RWPE2 (cell line): ENCODE results near the gene UBE2K.

ENCODE experiments used
- ATAC-seq: fragments of 200-7000 bp; cut with Tn5 transposase; 3 replicates; pipeline ENCODE4 v1.9.1; 2021; ENCODE audit warnings: low read depth
- DNase-seq: peaks from one replicate; pipeline ENCODE4 v3.0.0-alpha.2; 2020; ENCODE audit warnings: low spot score
- H3K27ac ChIP-seq: fragments of 450-650 bp; 2 replicates; pipeline ENCODE4 v1.5.1; 2017; ENCODE audit warnings: mild to moderate bottlenecking; ENCODE audit not compliant: poor library complexity, severe bottlenecking
- H3K27me3 ChIP-seq: fragments of 250-450 bp; sonication (Bioruptor Pico); 2 replicates; pipeline ENCODE4 v1.5.1; 2021; ENCODE audit warnings: mild to moderate bottlenecking, moderate library complexity; ENCODE audit not compliant: insufficient read depth, poor library complexity, severe bottlenecking
- H3K36me3 ChIP-seq: fragments of 250-450 bp; sonication (Bioruptor Pico); 2 replicates; pipeline ENCODE4 v1.5.1; 2020; ENCODE audit warnings: low read depth, mild to moderate bottlenecking, moderate library complexity
- H3K4me1 ChIP-seq: fragments of 250-450 bp; sonication (Bioruptor Pico); 2 replicates; pipeline ENCODE4 v1.5.1; 2021; ENCODE audit warnings: mild to moderate bottlenecking, moderate library complexity; ENCODE audit not compliant: insufficient read depth, poor library complexity, severe bottlenecking
- H3K4me3 ChIP-seq: fragments of 250-450 bp; sonication (Bioruptor Pico); 2 replicates; pipeline ENCODE4 v1.5.1; 2021; ENCODE audit warnings: mild to moderate bottlenecking, moderate library complexity; ENCODE audit not compliant: severe bottlenecking
- H3K9me3 ChIP-seq: fragments of 250-450 bp; sonication (Bioruptor Pico); 2 replicates; pipeline ENCODE4 v1.5.1; 2021; ENCODE audit warnings: mild to moderate bottlenecking, moderate library complexity; ENCODE audit not compliant: severe bottlenecking
- CTCF ChIP-seq: fragments of 450-650 bp; IDR thresholded peaks from one replicate; pipeline ENCODE4 v1.5.1; 2017; ENCODE audit warnings: mild to moderate bottlenecking, moderate library complexity; ENCODE audit not compliant: poor library complexity, severe bottlenecking

The UBE2K gene

GRCh38 chr4:39660045-39660444 is 37.9 kb upstream of the UBE2K start:
- H3K27me3 ChIP-seq = no peaks in the 10 kb centered on the region
- peaks cover under 1% of the 10 kb centered on the region for H3K4me1 ChIP-seq
- ATAC-seq (no peak; the same call in 2 of the 3 replicates), DNase-seq (no peak)
- no peak overlapping the region for H3K4me3 ChIP-seq
- no peaks in the 10 kb centered on the region for H3K36me3 ChIP-seq
- no peak for TF ChIP-seq CTCF
- H3K27ac ChIP-seq = no peak overlapping the region
- no peaks in the 10 kb centered on the region for H3K9me3 ChIP-seq

- Histone ChIP-seq H3K9me3 (no peaks in the 10 kb centered on the region), H3K36me3 (no peaks in the 10 kb centered on the region), H3K4me1 (peaks cover 3% of the 10 kb centered on the region), H3K27me3 (no peaks in the 10 kb centered on the region), H3K27ac (no peak overlapping the region), H3K4me3 (no peak overlapping the region)
- TF ChIP-seq CTCF = no peak
- DNase-seq (no peak), ATAC-seq (no peak)
Observed at GRCh38 chr4:39660757-39661156, 37.2 kb upstream of the UBE2K start.

- no peak overlapping the region for H3K27ac ChIP-seq
- H3K4me1 ChIP-seq = peaks cover 3% of the 10 kb centered on the region
- H3K27me3 ChIP-seq = no peaks in the 10 kb centered on the region
- DNase-seq (no peak), ATAC-seq (no peak)
- no peaks in the 10 kb centered on the region for H3K9me3 ChIP-seq
- TF ChIP-seq CTCF = no peak
- no peak overlapping the region for H3K4me3 ChIP-seq
- H3K36me3 ChIP-seq = no peaks in the 10 kb centered on the region
Observed at GRCh38 chr4:39662683-39663082, 35.3 kb upstream of the UBE2K start.

GRCh38 chr4:39664828-39665731 is 32.9 kb upstream of the UBE2K start:
- Histone ChIP-seq H3K9me3 (no peaks in the 10 kb centered on the region), H3K4me1 (peaks cover 3% of the 10 kb centered on the region), H3K27ac (no peak overlapping the region), H3K27me3 (no peaks in the 10 kb centered on the region), H3K4me3 (no peak overlapping the region), H3K36me3 (no peaks in the 10 kb centered on the region)
- ATAC-seq (peak; percentile 54; the same call in 1 of the 3 replicates), DNase-seq (no peak)
- TF ChIP-seq CTCF = no peak

GRCh38 chr4:39667706-39668105 is 30.2 kb upstream of the UBE2K start:
- H3K4me3 ChIP-seq = no peak overlapping the region
- peaks cover 3% of the 10 kb centered on the region for H3K4me1 ChIP-seq
- DNase-seq = no peak
- no peak for TF ChIP-seq CTCF
- ATAC-seq = no peak
- H3K9me3 ChIP-seq = no peaks in the 10 kb centered on the region
- no peaks in the 10 kb centered on the region for H3K36me3 ChIP-seq
- H3K27ac ChIP-seq = no peak overlapping the region
- H3K27me3 ChIP-seq = no peaks in the 10 kb centered on the region
